Measurements from ENCODE around the gene COLGALT1.
"Not testable (repeated sequence)": the region's sequence is repeated elsewhere in the genome, so short reads cannot be mapped to it uniquely, and the experiment has no call there.

The COLGALT1 gene

DNA sequence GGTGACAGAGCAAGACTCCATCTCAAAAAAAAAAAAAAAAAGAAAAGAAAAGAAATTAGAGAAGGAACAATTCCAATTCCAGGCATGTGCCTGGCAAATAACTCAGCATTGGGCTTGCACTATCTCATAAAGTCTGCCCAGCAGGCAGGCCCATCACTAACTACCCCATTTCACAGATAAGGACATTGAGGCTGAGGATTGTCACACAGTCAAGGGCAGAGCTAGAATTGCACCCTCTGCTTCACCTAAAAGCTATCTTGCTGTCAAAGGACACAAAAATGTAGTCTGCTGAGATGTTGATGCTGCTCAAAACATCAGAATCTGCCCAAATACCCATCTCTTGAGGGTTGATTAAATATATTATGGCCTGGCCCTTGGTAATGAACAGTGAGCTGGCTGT is 20.7 kb upstream of the COLGALT1 start:
- DNase-seq = no peak

- DNase-seq = no peak
These were observed 18.5 kb upstream of the COLGALT1 start for GRCh38 chr19:17536955-17537354.

GRCh38 chr19:17538684-17539237 is 16.7 kb upstream of the COLGALT1 start:
- DNase-seq = no peak

GRCh38 chr19:17539238-17540117 is 16.0 kb upstream of the COLGALT1 start:
- DNase-seq = peak; percentile 97

DNA sequence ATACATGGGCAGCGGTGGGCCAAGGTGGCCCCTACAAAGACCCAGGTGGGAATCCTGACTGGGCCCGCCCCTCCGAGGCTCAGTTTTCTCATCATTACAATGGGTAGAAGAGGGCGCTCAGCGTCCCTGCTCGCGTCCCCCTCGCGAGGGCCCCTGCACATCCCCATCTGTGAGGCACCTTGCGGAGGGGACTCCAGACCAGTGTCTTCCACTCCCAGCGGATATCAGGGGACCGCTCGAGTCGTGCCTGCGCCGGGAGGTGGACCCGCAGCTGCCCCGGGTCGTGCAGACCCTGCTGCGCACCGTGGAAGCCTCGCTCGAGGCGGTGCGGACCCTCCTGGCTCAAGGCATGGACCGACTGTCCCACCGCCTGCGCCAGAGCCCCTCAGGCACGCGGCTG is 15.3 kb upstream of the COLGALT1 start:
- no peak for DNase-seq

DNA sequence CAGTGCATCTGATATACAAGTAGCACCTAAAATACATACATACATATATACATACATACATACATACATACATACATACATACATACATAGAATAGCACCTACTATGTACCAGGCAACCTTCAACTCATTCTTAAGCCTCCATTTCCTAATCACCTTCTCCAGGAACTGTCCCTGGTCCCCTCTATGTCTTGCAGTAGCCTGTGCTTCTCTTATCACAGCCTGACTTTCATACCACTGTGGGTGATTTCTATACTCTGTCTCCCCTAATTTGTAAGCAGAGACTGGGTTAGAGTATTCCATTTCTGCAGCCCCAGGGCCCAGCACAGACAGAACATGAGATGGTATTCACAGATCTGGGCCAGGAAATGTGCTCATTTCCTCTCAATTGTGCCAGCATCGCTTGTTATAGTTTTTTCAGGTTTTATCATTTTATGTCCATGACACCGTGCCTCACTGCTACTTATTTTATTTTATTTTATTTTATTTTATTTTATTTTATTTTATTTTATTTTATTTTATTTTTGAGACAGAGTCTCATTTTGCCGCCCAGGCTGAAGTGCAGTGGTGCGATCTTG is 14.2 kb upstream of the COLGALT1 start:
- no peak for DNase-seq

- DNase-seq = no peak
These were observed 13.4 kb upstream of the COLGALT1 start for GRCh38 chr19:17542042-17542441.

DNA sequence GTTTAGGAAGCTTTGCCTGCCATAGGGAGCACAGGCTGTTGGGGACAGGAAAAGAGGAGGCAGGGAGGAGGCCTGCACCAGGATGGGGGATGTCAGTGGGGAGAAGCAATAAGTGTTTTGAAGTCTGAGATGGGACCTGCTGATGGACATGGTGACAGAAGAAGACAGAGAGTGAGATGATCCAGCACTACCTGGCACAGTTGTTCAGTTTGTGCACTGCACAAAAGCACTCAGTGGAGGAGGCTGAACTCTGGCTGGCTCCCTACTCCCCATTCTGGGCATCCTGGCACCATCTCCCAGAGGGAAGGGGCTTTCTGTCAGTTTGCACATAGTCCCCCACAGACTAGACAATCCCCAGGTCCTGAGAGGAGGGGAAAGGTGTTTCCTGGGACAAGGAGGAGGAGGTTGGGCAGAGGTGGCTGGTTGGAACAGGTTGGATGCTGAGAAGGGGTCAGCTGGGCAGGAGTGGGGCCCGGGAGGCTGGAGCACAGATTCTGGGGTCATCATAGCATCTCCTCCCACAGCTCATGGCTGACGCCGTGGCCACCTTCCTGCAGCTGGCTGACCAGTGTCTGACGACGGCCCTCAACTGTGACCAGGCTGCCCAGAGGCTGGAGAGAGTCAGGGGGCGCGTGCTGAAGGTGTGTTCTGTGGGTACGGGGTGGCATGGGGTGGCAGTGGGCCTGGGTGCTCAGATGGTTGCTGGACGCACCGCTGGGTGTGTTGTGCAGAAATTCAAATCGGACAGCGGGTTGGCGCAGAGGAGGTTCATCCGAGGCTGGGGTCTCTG is 12.5 kb upstream of the COLGALT1 start:
- DNase-seq = no peak

DNA sequence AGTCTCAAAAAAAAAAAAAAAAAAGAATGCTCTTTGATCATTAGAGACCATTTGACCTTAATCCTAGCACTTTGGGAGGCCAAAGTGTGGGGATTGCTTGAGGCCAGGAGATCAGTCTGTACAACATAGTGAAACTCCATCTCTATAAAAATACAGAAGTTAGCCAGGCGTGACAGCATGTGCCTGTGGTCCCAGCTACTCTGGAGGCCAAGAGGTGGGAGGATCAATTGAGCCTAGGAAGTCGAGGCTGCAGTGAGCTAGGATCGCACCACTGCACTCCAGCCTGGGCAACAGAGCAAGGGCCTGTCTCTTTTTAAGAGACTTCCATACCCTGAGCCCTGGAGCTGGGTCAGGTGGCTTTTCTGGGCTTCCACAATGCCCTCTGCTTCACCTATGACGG is 11.5 kb upstream of the COLGALT1 start:
- no peak for DNase-seq

GRCh38 chr19:17544418-17544817 is 11.0 kb upstream of the COLGALT1 start:
- DNase-seq = no peak

DNA sequence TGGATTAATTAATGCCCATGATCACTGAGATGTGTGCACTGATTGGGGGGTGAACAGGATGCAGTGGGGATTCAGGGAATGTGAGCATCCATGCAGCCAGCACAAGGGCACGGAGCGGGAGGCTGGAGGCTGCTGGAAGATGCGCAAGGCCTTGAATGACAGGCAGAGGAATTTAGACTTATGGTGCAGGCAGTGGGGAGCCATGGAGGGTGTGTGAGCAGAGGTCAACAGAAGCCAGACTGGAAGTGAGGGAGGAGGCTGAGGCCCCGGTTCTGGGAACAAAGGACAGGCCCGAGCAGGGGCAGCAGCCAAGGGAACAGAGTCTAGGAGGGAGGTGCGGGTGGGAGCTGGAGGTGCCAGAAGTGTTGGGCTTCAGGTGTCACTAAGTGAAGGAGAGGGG is 7.3 kb upstream of the COLGALT1 start:
- no peak for DNase-seq

- no peak for DNase-seq
These were observed 6.2 kb upstream of the COLGALT1 start for GRCh38 chr19:17549085-17549740.

- no peak for DNase-seq
These were observed 5.3 kb upstream of the COLGALT1 start for GRCh38 chr19:17550076-17550667.

- not testable (repeated sequence) for DNase-seq
These were observed 2.7 kb upstream of the COLGALT1 start for GRCh38 chr19:17552735-17553134.

DNA sequence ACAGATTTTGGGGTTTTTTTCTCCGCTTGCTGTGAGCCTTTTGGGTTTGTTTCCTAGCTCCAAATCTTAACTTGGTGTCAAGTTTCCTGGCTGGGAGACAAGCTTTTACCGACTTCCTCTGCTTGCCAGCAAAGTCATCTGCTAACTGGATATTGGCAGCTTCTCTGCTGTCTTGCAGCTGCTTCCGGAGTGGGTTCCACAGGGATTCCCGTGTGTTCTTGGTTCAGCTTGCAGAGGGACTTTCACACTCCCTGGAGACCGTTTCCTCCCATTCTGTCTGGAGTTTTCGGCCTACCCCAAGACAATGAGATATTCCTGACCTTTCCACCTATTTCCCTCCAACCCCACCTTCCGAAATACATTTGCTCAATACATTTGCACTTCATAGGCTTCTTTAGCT is 2.2 kb upstream of the COLGALT1 start:
- no peak for DNase-seq

GRCh38 chr19:17554968-17555479 is 425 bp upstream of the COLGALT1 start:
- DNase-seq = no peak

DNA sequence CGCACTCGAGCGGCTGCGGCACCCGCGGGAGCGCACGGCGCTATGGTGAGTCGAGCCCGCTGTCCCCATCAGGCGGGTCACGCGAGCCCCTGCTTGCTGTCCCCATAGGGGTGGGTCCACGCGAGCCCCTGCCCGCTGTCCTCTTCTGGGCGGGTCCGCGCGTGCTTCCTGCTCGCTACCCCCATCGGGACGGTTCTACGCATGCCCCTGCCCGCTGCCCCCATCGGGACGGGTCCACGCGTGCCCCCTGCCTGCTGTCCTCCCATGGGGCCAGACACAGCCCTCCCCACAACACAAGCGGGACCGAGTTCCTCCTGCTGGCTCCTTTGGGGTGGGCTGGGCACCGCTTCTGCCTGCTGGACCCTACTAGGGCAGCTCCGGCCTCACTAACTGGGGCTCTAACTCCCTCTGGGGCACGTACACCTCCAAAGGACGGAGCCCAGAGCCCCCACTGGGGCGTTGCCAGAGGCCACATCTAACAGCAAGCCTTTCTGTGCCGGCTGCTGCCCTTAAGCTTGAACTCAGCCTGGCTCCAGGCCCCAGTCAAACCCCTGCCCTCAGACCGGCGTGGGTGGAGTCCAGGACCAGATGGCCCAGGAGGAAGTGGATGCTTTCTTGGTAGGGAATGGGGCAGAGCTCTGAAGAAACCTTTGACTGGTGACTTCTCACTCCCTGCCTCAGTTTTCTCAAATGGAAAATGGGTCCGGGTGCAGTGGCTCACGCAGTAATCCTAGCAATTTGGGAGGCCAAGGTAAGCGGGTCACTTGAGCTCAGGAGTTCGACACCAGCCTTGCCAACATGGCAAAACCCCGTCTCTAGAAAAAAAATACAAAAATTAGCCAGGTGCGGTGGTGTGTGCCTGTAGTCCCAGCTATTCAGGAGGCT is 722 bp downstream of the COLGALT1 start:
- peak; percentile 78 for DNase-seq

- DNase-seq = no peak
These were observed 1.5 kb downstream of the COLGALT1 start for GRCh38 chr19:17556995-17557394.

DNA sequence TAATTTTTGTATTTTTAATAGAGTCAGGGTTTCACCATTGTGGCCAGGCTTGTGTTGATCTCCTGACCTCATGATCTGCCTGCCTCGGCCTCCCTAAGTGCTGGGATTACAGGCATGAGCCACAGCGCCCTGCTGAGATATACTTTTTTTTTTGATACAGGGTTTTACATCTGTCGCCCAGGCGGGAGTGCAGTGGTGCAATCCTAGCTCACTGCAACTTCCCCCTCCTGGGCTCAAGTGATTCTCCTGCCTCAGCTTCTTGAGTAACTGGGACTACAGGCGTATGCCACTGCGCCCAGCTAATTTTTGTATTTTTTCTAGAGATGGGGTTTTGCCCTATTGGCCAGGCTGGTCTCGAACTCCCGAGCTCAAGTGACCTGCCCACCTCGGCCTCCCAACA is 2.0 kb downstream of the COLGALT1 start:
- DNase-seq = no peak

GRCh38 chr19:17560205-17560595 is 4.8 kb downstream of the COLGALT1 start:
- DNase-seq = no peak

DNA sequence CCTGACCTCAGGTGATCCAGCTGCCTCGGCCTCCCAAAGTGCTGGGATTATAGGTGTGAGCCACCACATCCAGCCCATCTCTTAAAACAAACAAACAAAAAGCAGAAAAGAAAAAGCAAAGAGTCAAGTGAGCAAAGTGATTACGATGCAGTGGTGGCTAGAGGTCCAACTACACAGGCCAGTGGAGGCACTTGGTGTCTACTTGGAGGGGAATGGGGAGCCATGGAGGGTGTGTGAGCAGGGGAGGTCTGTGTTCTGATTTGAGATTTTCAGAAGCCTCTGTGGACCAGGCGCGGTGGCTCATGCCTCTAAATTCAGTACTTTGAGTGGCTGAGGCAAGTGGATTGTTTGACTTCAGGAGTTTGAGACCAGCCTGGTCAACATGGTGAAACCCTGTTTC is 6.6 kb downstream of the COLGALT1 start:
- DNase-seq = no peak

Measured in activated effector memory CD4-positive, alpha-beta T cell treated with anti-CD3 and anti-CD28 coated beads, Interleukin-2, amount 50 U/mL, for 16 hours (primary cell).